Trophoblast cell (in vitro differentiated cells and primary cell): ENCODE measurements around the gene UQCC5.

Source experiments
- DNase-seq, 2 donors: peaks; one replicate each; pipeline ENCODE4 v3.0.0-alpha.2; 2016
- H2AFZ ChIP-seq: 2 replicates; pipeline ENCODE4 v1.6.1; 2013; ENCODE audit warnings: low read length, moderate library complexity, mild to moderate bottlenecking; ENCODE audit not compliant: insufficient read depth, poor library complexity
- H2AK5ac ChIP-seq: 2 replicates; pipeline ENCODE4 v1.6.1; 2013; ENCODE audit warnings: mild to moderate bottlenecking, low read length
- H2BK120ac ChIP-seq: 2 replicates; pipeline ENCODE4 v1.6.1; 2013; ENCODE audit warnings: low read length, mild to moderate bottlenecking, moderate library complexity; ENCODE audit not compliant: insufficient read depth, poor library complexity
- H2BK12ac ChIP-seq: 2 replicates; pipeline ENCODE4 v1.6.1; 2013; ENCODE audit warnings: mild to moderate bottlenecking, low read length, moderate library complexity
- H2BK5ac ChIP-seq: 2 replicates; pipeline ENCODE4 v1.6.1; 2013; ENCODE audit warnings: low read length, low read depth, moderate library complexity, mild to moderate bottlenecking; ENCODE audit not compliant: poor library complexity
- H3K14ac ChIP-seq: 2 replicates; pipeline ENCODE4 v1.6.1; 2013; ENCODE audit warnings: mild to moderate bottlenecking, low read length
- H3K18ac ChIP-seq: 2 replicates; pipeline ENCODE4 v1.6.1; 2013; ENCODE audit warnings: mild to moderate bottlenecking, low read length
- H3K23ac ChIP-seq: 2 replicates; pipeline ENCODE4 v1.6.1; 2013; ENCODE audit warnings: low read length
- H3K27ac ChIP-seq: 2 replicates; pipeline ENCODE4 v1.5.1; 2013; ENCODE audit warnings: low read depth, mild to moderate bottlenecking, inconsistent platforms, low read length, moderate library complexity
- H3K27me3 ChIP-seq: 2 replicates; pipeline ENCODE4 v1.6.1; 2013; ENCODE audit warnings: inconsistent platforms, mild to moderate bottlenecking, low read length, moderate library complexity; ENCODE audit not compliant: insufficient read depth
- H3K36me3 ChIP-seq, 2 experiments: 1 replicate in 1 of 2; 2 replicates in 1 of 2; pipeline ENCODE4 v1.6.1; 2013; ENCODE audit warnings: low read length in 2 of 2, mild to moderate bottlenecking in 2 of 2, moderate library complexity in 1 of 2; ENCODE audit not compliant: insufficient read depth in 2 of 2, control insufficient read depth in 1 of 2
- H3K4ac ChIP-seq: 2 replicates; pipeline ENCODE4 v1.6.1; 2013; ENCODE audit warnings: low read depth, mild to moderate bottlenecking, low read length, moderate library complexity
- H3K4me1 ChIP-seq, 2 experiments: 1 replicate in 1 of 2; 2 replicates in 1 of 2; pipeline ENCODE4 v1.6.1; 2013; ENCODE audit warnings: low read length in 2 of 2, mild to moderate bottlenecking in 2 of 2, moderate library complexity in 1 of 2; ENCODE audit not compliant: insufficient read depth in 2 of 2, control insufficient read depth in 1 of 2
- H3K4me2 ChIP-seq: 2 replicates; pipeline ENCODE4 v1.6.1; 2013; ENCODE audit warnings: inconsistent platforms, mild to moderate bottlenecking, low read length, moderate library complexity
- H3K4me3 ChIP-seq: 2 replicates; pipeline ENCODE4 v1.5.1; 2013; ENCODE audit warnings: mild to moderate bottlenecking, low read depth, low read length, inconsistent platforms
- H3K79me1 ChIP-seq: one replicate; pipeline ENCODE4 v1.6.1; 2013; ENCODE audit warnings: low read length
- H3K79me2 ChIP-seq: 2 replicates; pipeline ENCODE4 v1.6.1; 2013; ENCODE audit warnings: low read length, mild to moderate bottlenecking; ENCODE audit not compliant: control insufficient read depth, insufficient read depth, poor library complexity
- H3K9ac ChIP-seq: 2 replicates; pipeline ENCODE4 v1.6.1; 2013; ENCODE audit warnings: mild to moderate bottlenecking, low read length
- H3K9me3 ChIP-seq: 2 replicates; pipeline ENCODE4 v1.6.1; 2013; ENCODE audit warnings: low read depth, mild to moderate bottlenecking, control low read depth, inconsistent platforms, low read length; ENCODE audit not compliant: insufficient read depth
- H4K12ac ChIP-seq: 2 replicates; pipeline ENCODE4 v1.6.1; 2013; ENCODE audit warnings: low read depth, mild to moderate bottlenecking, low read length, moderate library complexity
- H4K8ac ChIP-seq: 2 replicates; pipeline ENCODE4 v1.6.1; 2013; ENCODE audit warnings: low read depth, mild to moderate bottlenecking, low read length, moderate library complexity
- H4K91ac ChIP-seq: one replicate; pipeline ENCODE4 v1.6.1; 2013; ENCODE audit warnings: low read depth, mild to moderate bottlenecking, low read length, moderate library complexity
- WGBS: extraction: QIAGEN DNeasy Blood & Tissue Kit; methylation state at CpG from one replicate; pipeline ENCODE4 v1.1.7; 2013; ENCODE audit warnings: missing lambda C conversion rate; ENCODE audit not compliant: insufficient read length, insufficient coverage; ENCODE audit errors: extremely low coverage; 5-methylcytosine and 5-hydroxymethylcytosine counted together

UQCC5 gene

GRCh38 chr3:52489453-52489852 is 47.0 kb upstream of the UQCC5 start:
- no peak overlapping the region for H3K4ac ChIP-seq
- H3K9me3 ChIP-seq, result no peaks in the 10 kb centered on the region
- H3K27ac ChIP-seq, result no peak overlapping the region
- no peak overlapping the region for H2AFZ ChIP-seq
- H2BK12ac ChIP-seq, result no peak overlapping the region
- no peak overlapping the region for H4K12ac ChIP-seq
- H2AK5ac ChIP-seq, result no peak overlapping the region
- no peak for DNase-seq
- no peak overlapping the region for H3K9ac ChIP-seq
- no peak overlapping the region for H2BK120ac ChIP-seq
- H3K18ac ChIP-seq, result no peak overlapping the region
- no peaks in the 10 kb centered on the region for H3K79me2 ChIP-seq
- H3K23ac ChIP-seq, result no peak overlapping the region
- no peak overlapping the region for H2BK5ac ChIP-seq
- no peaks in the 10 kb centered on the region for H3K27me3 ChIP-seq
- H3K79me1 ChIP-seq, result no peaks in the 10 kb centered on the region
- no peak overlapping the region for H3K4me3 ChIP-seq
- H3K4me1 ChIP-seq, result no peaks in the 10 kb centered on the region
- H4K91ac ChIP-seq, result no peak overlapping the region
- WGBS, result no CpG with 5 or more reads among the region's 18 CpGs
- H3K4me2 ChIP-seq, result no peak overlapping the region
- no peak overlapping the region for H4K8ac ChIP-seq
- no peak overlapping the region for H3K14ac ChIP-seq
- peaks cover 85 to 86% of the 10 kb centered on the region in 2 experiments for H3K36me3 ChIP-seq

GRCh38 chr3:52490035-52490938 is 46.1 kb upstream of the UQCC5 start:
- H2AFZ ChIP-seq, result no peak overlapping the region
- H3K27ac ChIP-seq, result no peak overlapping the region
- no peak overlapping the region for H3K18ac ChIP-seq
- H3K14ac ChIP-seq, result no peak overlapping the region
- H3K4me1 ChIP-seq, result no peaks in the 10 kb centered on the region
- H3K79me2 ChIP-seq, result no peaks in the 10 kb centered on the region
- H2BK12ac ChIP-seq, result no peak overlapping the region
- H3K9me3 ChIP-seq, result no peaks in the 10 kb centered on the region
- no peak overlapping the region for H3K9ac ChIP-seq
- no peak overlapping the region for H2BK5ac ChIP-seq
- H3K4me2 ChIP-seq, result no peak overlapping the region
- H3K79me1 ChIP-seq, result no peaks in the 10 kb centered on the region
- H4K8ac ChIP-seq, result no peak overlapping the region
- H4K12ac ChIP-seq, result no peak overlapping the region
- peaks cover 77 to 78% of the 10 kb centered on the region in 2 experiments for H3K36me3 ChIP-seq
- no peaks in the 10 kb centered on the region for H3K27me3 ChIP-seq
- no peak for DNase-seq
- no peak overlapping the region for H4K91ac ChIP-seq
- no CpG with 5 or more reads among the region's 22 CpGs for WGBS
- H3K4me3 ChIP-seq, result no peak overlapping the region
- H3K23ac ChIP-seq, result no peak overlapping the region
- no peak overlapping the region for H3K4ac ChIP-seq
- H2BK120ac ChIP-seq, result no peak overlapping the region
- H2AK5ac ChIP-seq, result no peak overlapping the region

DNA sequence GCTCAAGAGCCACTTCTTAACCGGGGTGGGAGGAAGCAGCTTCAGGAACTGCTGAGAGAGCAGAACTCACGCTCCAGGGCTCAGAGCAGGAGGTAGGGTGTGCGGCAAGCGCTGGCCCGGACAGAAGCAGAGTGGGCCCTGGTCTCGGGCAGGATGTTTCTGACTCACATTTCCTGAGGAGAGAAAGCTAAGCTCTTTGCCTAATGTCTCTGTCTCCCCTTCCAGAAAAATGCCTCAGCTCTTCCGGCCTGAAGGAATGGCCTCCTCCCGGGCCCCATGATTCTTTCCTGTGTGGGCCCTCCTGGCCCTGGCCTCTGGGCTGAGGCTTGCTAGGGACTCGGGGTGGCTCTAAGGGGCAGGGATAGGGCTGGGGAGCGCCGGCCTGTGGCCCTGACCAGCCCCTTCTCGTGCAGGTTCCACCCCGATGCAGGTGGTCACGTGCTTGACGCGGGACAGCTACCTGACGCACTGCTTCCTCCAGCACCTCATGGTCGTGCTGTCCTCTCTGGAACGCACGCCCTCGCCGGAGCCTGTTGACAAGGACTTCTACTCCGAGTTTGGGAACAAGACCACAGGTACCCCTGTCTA is 45.4 kb upstream of the UQCC5 start:
- Histone ChIP-seq H3K79me1 (no peaks in the 10 kb centered on the region), H3K18ac (no peak overlapping the region), H3K9me3 (no peaks in the 10 kb centered on the region), H3K27me3 (no peaks in the 10 kb centered on the region), H3K23ac (no peak overlapping the region), H3K9ac (no peak overlapping the region), H4K8ac (no peak overlapping the region), H3K4ac (no peak overlapping the region), H2BK12ac (no peak overlapping the region), H4K91ac (no peak overlapping the region), H2AFZ (no peak overlapping the region), H4K12ac (no peak overlapping the region), H3K14ac (no peak overlapping the region), H3K4me3 (no peak overlapping the region), H2BK120ac (no peak overlapping the region), H3K4me2 (no peak overlapping the region), H2BK5ac (no peak overlapping the region), H3K4me1 (no peaks in the 10 kb centered on the region), H3K79me2 (no peaks in the 10 kb centered on the region), H3K36me3 (peaks cover 70 to 71% of the 10 kb centered on the region in 2 experiments), H2AK5ac (no peak overlapping the region), H3K27ac (no peak overlapping the region)
- DNase-seq, result no peak
- WGBS, result no CpG with 5 or more reads among the region's 23 CpGs

DNA sequence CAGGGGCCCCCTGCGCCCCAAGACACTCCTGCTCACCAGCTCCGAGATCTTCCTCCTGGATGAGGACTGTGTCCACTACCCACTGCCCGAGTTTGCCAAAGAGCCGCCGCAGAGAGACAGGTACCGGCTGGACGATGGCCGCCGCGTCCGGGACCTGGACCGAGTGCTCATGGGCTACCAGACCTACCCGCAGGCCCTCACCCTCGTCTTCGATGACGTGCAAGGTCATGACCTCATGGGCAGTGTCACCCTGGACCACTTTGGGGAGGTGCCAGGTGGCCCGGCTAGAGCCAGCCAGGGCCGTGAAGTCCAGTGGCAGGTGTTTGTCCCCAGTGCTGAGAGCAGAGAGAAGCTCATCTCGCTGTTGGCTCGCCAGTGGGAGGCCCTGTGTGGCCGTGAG is 44.3 kb upstream of the UQCC5 start:
- no peak overlapping the region for H2BK120ac ChIP-seq
- no peak overlapping the region for H4K8ac ChIP-seq
- no peaks in the 10 kb centered on the region for H3K9me3 ChIP-seq
- no peak overlapping the region for H3K4ac ChIP-seq
- no peak overlapping the region for H3K27ac ChIP-seq
- H2BK5ac ChIP-seq, result no peak overlapping the region
- H3K23ac ChIP-seq, result no peak overlapping the region
- H3K79me2 ChIP-seq, result no peaks in the 10 kb centered on the region
- H4K91ac ChIP-seq, result no peak overlapping the region
- H3K4me2 ChIP-seq, result no peak overlapping the region
- no peak overlapping the region for H3K18ac ChIP-seq
- no CpG with 5 or more reads among the region's 21 CpGs for WGBS
- H3K27me3 ChIP-seq, result no peaks in the 10 kb centered on the region
- H3K14ac ChIP-seq, result no peak overlapping the region
- H2AFZ ChIP-seq, result no peak overlapping the region
- H2BK12ac ChIP-seq, result no peak overlapping the region
- H3K9ac ChIP-seq, result no peak overlapping the region
- H2AK5ac ChIP-seq, result no peak overlapping the region
- H3K79me1 ChIP-seq, result no peaks in the 10 kb centered on the region
- no peaks in the 10 kb centered on the region for H3K4me1 ChIP-seq
- no peak for DNase-seq
- H3K36me3 ChIP-seq, result peaks cover 61 to 63% of the 10 kb centered on the region in 2 experiments
- no peak overlapping the region for H4K12ac ChIP-seq
- no peak overlapping the region for H3K4me3 ChIP-seq
